Heart left ventricle (tissue), 13 donors: ENCODE measurements around the gene HS6ST3.

Source experiments
- CTCF ChIP-seq, 12 donors: fragments of 200-600 bp; sonication (generic) in 4 of 12; IDR thresholded peaks; one replicate each; pipeline versions ENCODE4 v1.5.0 to v1.8.0; 2018 to 2022; ENCODE audit warnings: antibody characterized with exemption in 12 of 12, mild to moderate bottlenecking in 5 of 12
- POLR2A ChIP-seq, 2 donors: fragments of 450-650 bp; IDR thresholded peaks; one replicate each; pipeline ENCODE4 v1.6.1; 2017; ENCODE audit warnings: antibody characterized with exemption in 2 of 2, mild to moderate bottlenecking in 2 of 2, moderate library complexity in 2 of 2
- donor health status: ischemic (EF 13 %, LVEDD 7.1; RV severe dilation, severe dysfunction).
- donor health status: DM: no; HTN: yes; CAD: no.
- donor health status: DM: no; HTN: no; CAD: no.
- donor health status: ischemic (EF 25% LVEDD 6.9; RV normal size, moderate dysfunction).
- donor health status: ischemic (EF 25% LVEDD 5.7; RV mildly dilated, moderate dysfunction).
- donor health status: ischemic (EF 35%, LVEDD 5.7; RV mildly dilated, moderate dysfunction).
- donor health status: nonischemic (EF 11% LVEDD 7.7; RV severe dilation, severe dysfunction).
- donor health status: DM: yes; HTN: yes; CAD: no.
- donor health status: PGD.
- donor health status: ischemic (EF 29% LVEDD 5.4; RV normal size, mild dysfunction).
- donor health status: nonischemic (EF 23%, LVEDD 6.1; RV moderate dilation, normal function).

GRCh38 chr13:96223231-96223630, 133.3 kb downstream of the HS6ST3 start:
- TF ChIP-seq CTCF (IDR thresholded peaks at IDR 0.05) (no peak), POLR2A (IDR thresholded peaks at IDR 0.05) (no peak)
